Measurements from ENCODE around the gene CLIC3.

The CLIC3 gene

DNA sequence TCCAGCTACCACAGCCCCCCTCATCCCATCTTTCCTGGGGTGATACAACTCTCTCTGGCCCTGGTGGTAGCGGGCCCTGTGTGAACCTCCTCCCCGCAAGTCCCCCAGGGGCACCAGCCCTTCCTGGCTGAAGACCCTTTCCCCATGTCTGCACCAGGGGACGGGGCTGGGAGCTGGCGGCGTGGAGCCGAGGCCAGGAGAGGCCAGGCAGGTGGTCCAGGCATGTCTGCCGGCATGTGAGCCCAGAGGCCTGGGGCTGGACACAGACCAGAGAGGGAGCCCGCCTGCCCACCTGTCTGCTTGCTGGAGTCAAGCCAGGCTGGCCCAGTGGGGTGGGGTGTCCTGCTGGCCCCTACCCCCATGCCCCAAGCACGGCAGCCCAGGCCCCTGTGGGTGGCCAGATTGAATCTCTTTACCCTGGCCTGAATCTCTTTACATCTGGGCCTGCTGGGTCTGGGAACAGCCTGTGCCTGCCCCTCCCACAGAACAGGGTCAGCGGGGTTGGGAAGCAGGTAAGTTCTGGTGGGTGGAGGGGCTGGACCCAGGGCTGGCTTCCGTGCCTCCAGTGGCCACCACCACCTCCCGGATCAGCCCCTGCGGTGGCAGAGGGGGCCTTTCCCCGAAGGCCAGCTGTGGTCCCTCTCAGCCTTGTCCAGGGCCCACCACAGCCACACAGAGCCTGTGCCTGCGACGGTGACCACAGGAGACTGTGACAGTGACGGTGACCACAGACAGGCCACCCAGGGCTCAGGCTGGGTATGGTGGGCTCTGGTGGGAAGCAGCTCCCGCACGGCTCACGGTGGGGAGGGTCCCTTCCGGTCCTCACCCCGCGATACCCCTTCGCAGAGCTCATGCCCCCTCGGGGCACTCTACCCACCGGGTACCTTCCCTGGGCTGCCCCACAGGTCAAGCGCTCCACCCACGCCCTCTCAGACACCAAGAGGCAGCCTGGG is 37.2 kb downstream of the CLIC3 start:
- no peaks in the 10 kb centered on the region for H3F3A ChIP-seq (ENCODE audit: insufficient read depth)
- H3K4me2 ChIP-seq (ENCODE audit: low read depth, low read length, poor library complexity, severe bottlenecking) = no peak overlapping the region
- H3K79me2 ChIP-seq (ENCODE audit: insufficient read depth, low read length) = no peaks in the 10 kb centered on the region
- no peak overlapping the region for H3K27ac ChIP-seq (ENCODE audit: low read depth, low read length)
- no peaks in the 10 kb centered on the region for H3K36me3 ChIP-seq (ENCODE audit: low read length)
- no peaks in the 10 kb centered on the region for H4K20me1 ChIP-seq (ENCODE audit: low read depth, low read length)
- H3K4me3 ChIP-seq (ENCODE audit: insufficient read depth, low read length, poor library complexity, severe bottlenecking) = no peak overlapping the region
- no peak overlapping the region for H2AFZ ChIP-seq (ENCODE audit: low read depth, low read length, severe bottlenecking)
- H3K9ac ChIP-seq (ENCODE audit: low read length) = no peak overlapping the region
- no peaks in the 10 kb centered on the region for H3K27me3 ChIP-seq (ENCODE audit: low read length)
- no peaks in the 10 kb centered on the region for H3K9me2 ChIP-seq (replicated peaks; ENCODE audit: insufficient read depth, low read length)
- H3K9me3 ChIP-seq (ENCODE audit: insufficient read depth, low read length) = no peaks in the 10 kb centered on the region
- no peak for TF ChIP-seq EZH2phosphoT487 (conservative IDR thresholded peaks at IDR 0.05; ENCODE audit: low read length)
- TF ChIP-seq, protein P1, sequence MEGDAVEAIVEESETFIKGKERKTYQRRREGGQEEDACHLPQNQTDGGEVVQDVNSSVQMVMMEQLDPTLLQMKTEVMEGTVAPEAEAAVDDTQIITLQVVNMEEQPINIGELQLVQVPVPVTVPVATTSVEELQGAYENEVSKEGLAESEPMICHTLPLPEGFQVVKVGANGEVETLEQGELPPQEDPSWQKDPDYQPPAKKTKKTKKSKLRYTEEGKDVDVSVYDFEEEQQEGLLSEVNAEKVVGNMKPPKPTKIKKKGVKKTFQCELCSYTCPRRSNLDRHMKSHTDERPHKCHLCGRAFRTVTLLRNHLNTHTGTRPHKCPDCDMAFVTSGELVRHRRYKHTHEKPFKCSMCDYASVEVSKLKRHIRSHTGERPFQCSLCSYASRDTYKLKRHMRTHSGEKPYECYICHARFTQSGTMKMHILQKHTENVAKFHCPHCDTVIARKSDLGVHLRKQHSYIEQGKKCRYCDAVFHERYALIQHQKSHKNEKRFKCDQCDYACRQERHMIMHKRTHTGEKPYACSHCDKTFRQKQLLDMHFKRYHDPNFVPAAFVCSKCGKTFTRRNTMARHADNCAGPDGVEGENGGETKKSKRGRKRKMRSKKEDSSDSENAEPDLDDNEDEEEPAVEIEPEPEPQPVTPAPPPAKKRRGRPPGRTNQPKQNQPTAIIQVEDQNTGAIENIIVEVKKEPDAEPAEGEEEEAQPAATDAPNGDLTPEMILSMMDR (IDR thresholded peaks at IDR 0.05; ENCODE audit: insufficient read depth, low read length, poor library complexity, severe bottlenecking) = no peak

DNA sequence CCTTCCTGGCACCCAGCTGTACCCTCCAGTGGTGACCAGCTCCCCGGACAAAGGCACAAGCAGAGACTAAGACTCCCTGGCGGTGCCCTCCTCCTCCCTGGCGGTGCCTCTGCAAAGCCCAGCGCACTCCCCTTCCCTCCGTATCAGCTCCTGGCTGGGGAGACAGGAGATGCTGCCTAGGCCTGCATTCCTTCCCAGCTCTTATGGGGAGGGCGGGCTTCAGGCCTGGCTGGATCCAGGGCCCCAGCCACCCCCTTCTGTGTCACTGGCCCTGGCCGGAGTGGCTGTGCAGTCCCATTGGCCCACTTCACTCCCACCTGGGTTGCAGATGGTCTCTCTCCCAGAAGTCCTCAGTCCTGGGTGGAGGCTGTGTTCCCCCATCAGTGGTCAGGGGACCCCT is 37.9 kb downstream of the CLIC3 start:
- H3K9ac ChIP-seq (ENCODE audit: low read length) = no peak overlapping the region
- H3K27ac ChIP-seq (ENCODE audit: low read depth, low read length) = no peak overlapping the region
- H2AFZ ChIP-seq (ENCODE audit: low read depth, low read length, severe bottlenecking) = no peak overlapping the region
- no peaks in the 10 kb centered on the region for H3K9me3 ChIP-seq (ENCODE audit: insufficient read depth, low read length)
- H3K4me2 ChIP-seq (ENCODE audit: low read depth, low read length, poor library complexity, severe bottlenecking) = no peak overlapping the region
- no peak overlapping the region for H3K4me3 ChIP-seq (ENCODE audit: insufficient read depth, low read length, poor library complexity, severe bottlenecking)
- no peaks in the 10 kb centered on the region for H3F3A ChIP-seq (ENCODE audit: insufficient read depth)
- no peaks in the 10 kb centered on the region for H3K79me2 ChIP-seq (ENCODE audit: insufficient read depth, low read length)
- TF ChIP-seq, protein P1 (IDR thresholded peaks at IDR 0.05; ENCODE audit: insufficient read depth, low read length, poor library complexity, severe bottlenecking) = no peak
- no peak for TF ChIP-seq EZH2phosphoT487 (conservative IDR thresholded peaks at IDR 0.05; ENCODE audit: low read length)
- no peaks in the 10 kb centered on the region for H3K27me3 ChIP-seq (ENCODE audit: low read length)
- no peaks in the 10 kb centered on the region for H3K36me3 ChIP-seq (ENCODE audit: low read length)
- H4K20me1 ChIP-seq (ENCODE audit: low read depth, low read length) = no peaks in the 10 kb centered on the region
- no peaks in the 10 kb centered on the region for H3K9me2 ChIP-seq (replicated peaks; ENCODE audit: insufficient read depth, low read length)

DNA sequence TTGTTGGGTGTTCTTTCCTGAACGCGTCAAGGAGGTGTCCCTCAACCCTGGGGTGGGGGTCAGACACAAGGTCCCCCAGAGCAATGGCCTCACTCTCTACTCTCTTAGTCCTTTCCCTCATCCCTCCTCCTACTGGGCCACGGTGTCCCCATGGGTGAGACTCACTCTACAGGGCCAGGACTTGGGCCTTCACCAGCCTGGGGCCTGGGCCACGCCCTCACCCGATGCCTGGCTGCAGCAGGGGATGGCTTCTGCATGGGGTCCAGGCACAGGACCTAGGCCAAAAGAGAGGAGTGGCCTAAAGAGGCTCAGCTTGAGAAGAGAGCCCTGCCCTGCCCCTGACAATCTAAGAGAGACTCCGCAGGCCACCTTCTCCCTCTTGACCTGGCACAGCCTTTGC is 38.5 kb downstream of the CLIC3 start:
- no peaks in the 10 kb centered on the region for H3K36me3 ChIP-seq (ENCODE audit: low read length)
- no peak overlapping the region for H2AFZ ChIP-seq (ENCODE audit: low read depth, low read length, severe bottlenecking)
- no peak overlapping the region for H3K9ac ChIP-seq (ENCODE audit: low read length)
- H3K4me3 ChIP-seq (ENCODE audit: insufficient read depth, low read length, poor library complexity, severe bottlenecking) = no peak overlapping the region
- H3K27me3 ChIP-seq (ENCODE audit: low read length) = no peaks in the 10 kb centered on the region
- H3K27ac ChIP-seq (ENCODE audit: low read depth, low read length) = no peak overlapping the region
- no peaks in the 10 kb centered on the region for H3K79me2 ChIP-seq (ENCODE audit: insufficient read depth, low read length)
- H3K9me3 ChIP-seq (ENCODE audit: insufficient read depth, low read length) = no peaks in the 10 kb centered on the region
- TF ChIP-seq, protein P1 (IDR thresholded peaks at IDR 0.05; ENCODE audit: insufficient read depth, low read length, poor library complexity, severe bottlenecking) = no peak
- no peak for TF ChIP-seq EZH2phosphoT487 (conservative IDR thresholded peaks at IDR 0.05; ENCODE audit: low read length)
- no peak overlapping the region for H3K4me2 ChIP-seq (ENCODE audit: low read depth, low read length, poor library complexity, severe bottlenecking)
- no peaks in the 10 kb centered on the region for H3F3A ChIP-seq (ENCODE audit: insufficient read depth)
- no peaks in the 10 kb centered on the region for H4K20me1 ChIP-seq (ENCODE audit: low read depth, low read length)
- H3K9me2 ChIP-seq (replicated peaks; ENCODE audit: insufficient read depth, low read length) = no peaks in the 10 kb centered on the region

All from SU-DHL-6 (cell line).